T-helper 1 cell (primary cell): ENCODE measurements around the gene STK17A.
A peak's percentile ranks its signal among the peaks of the same experiment; 100 is the strongest.

Experiments
- DNase-seq, 5 donors: peaks; one replicate each; pipeline ENCODE4 v3.0.0-alpha.2; 2012 to 2020
- total RNA-seq, 4 donors: gene quantifications; one replicate each; lab custom pipeline; 2026; lab: John Stamatoyannopoulos, UW

Gene STK17A
- total RNA-seq: 173 to 614 (median 218) reads per million in 4 donors

- peak; percentile 88 to 94 (median 91) for DNase-seq
These were observed at the start of gene STK17A for GRCh38 chr7:43582503-43583423. TSS of gene STK17A (plus strand) at chr7:43583108. CDS start at chr7:43583244, 136 bp downstream.

DNA sequence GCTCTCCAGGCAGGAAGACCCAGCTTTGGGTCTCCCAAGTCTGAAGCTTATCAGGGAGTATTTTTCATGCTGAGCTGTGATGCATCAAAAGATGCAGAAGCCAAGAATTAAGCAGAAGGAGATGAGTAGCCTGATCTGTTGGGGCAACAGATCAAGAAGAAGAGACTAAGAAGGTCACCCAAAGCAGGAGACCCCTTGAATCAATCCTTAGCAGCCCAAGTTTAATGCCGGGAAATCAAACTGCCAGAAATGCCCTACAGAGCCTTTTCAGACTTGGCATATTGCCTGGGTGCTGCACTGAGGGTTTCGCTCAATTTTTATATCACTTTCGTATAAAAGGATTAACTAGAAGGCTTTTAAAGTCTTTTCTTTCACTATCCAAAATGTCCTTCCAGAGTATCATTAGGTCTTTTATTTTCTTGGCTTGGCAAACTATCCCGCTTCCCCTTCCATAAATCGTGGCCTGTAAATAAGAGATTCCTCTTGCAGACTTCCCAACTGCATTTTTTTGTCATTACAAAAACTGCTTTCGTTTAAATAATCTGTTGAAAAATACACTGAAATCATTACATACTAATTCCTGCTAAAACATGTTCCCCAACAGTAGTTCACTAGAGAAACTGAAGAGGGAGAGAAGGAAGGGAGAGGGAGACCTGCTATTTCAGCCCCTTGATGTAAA, 49.0 kb upstream of the STK17A start:
- no peak for DNase-seq

GRCh38 chr7:43535031-43535451, 47.9 kb upstream of the STK17A start:
- no peak for DNase-seq

- no peak for DNase-seq
These were observed 46.9 kb upstream of the STK17A start for GRCh38 chr7:43535810-43536585.

DNA sequence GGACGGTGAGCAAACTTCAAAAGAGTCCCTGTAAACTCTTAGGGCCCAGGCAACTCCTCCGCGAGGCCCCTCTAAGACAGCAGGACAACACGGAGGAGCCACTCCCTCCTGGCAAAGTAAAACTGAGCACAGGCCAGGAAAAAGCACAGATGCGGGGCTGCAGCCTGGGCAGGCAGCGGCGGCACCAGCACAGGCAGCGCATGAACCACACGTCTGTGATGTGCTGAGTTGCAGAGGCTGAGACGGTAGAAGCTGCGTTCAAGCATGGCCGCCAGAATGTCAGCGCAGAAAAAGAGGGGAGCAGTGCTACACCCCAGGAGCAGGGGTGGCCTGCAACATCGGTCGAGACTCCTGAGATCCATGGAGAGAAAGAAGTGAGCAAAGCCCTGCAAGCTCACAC, 46.1 kb upstream of the STK17A start:
- no peak for DNase-seq

GRCh38 chr7:43537765-43538403, 45.0 kb upstream of the STK17A start:
- no peak for DNase-seq

GRCh38 chr7:43538404-43538771, 44.5 kb upstream of the STK17A start:
- DNase-seq: no peak

- DNase-seq: no peak
These were observed 42.4 kb upstream of the STK17A start for GRCh38 chr7:43540471-43540870.

- DNase-seq: no peak
These were observed 40.2 kb upstream of the STK17A start for GRCh38 chr7:43542716-43543115.

DNA sequence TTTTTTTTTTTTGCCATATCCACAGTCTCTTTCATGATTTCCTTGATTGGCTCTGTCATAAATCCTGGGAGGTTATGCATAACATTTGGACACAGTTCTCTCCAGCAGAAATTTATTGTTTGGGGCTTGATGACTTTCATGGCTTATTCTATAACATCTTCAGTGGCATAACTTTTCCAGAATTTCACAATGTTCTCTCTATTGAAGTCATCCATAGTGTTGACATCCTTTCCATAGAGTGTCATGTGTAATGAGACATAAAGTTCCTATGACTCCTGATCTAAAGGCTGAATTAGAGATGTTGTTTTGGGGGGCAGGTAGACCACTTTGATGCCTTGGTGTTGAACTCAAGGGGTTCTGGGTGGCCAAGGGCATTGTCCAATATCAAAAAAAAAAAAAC, 36.7 kb upstream of the STK17A start:
- DNase-seq: no peak

GRCh38 chr7:43550427-43550826, 32.5 kb upstream of the STK17A start:
- no peak for DNase-seq

- no peak for DNase-seq
These were observed 30.8 kb upstream of the STK17A start for GRCh38 chr7:43552122-43552521.

DNA sequence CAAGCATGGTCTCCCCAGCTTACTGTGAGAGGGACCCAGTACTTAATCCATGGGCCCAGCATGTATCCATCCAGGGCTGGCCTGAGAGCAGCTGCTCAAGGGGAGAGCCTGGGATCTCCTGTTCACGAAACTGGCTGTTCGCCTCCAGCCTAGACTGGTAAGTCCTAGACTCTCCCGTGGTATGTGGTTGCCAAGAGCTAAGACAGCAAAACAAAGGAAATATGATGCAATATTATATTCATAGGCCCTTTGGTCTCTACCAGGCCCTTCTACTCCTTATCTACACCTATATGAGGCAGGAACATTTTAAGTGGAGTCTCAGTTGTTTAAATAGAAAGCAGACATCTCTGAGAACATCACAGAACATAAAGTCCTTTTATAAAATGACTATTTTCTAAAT, 28.9 kb upstream of the STK17A start:
- peak in 1 of 5 donors; percentile 39 for DNase-seq

GRCh38 chr7:43554423-43554822, 28.5 kb upstream of the STK17A start:
- peak in 1 of 5 donors; percentile 12 for DNase-seq

DNA sequence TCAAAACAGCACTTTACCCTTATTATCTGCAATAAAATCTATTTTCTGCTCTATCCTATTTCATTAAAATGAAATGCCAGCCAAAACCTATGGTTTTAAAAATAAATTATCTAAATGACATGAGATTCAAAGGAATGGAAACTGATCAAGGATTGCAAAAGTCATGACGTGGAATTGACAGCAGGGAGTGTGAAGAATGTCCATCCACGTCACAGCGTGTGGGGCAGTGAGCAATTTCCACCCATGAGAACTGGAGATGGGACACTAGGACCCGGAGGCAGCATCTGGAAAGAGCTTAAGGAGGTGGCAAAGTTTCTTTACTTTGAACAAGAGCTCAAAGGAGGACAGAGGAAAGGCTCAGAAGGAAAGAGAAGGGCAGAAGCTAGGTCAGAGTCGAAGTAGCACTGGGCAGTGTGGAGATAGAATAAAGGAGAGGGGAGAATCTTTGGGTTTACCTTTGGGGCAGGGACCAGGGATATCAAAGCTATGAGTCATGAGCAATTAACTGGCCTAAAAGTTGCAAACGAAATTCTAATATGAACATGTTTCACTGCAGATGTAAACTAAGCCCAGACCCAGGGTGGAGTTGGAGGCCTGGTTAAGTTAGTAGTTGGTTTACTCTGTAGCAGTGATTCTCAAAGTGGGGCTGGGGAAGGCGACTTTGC, 24.9 kb upstream of the STK17A start:
- DNase-seq: no peak

DNA sequence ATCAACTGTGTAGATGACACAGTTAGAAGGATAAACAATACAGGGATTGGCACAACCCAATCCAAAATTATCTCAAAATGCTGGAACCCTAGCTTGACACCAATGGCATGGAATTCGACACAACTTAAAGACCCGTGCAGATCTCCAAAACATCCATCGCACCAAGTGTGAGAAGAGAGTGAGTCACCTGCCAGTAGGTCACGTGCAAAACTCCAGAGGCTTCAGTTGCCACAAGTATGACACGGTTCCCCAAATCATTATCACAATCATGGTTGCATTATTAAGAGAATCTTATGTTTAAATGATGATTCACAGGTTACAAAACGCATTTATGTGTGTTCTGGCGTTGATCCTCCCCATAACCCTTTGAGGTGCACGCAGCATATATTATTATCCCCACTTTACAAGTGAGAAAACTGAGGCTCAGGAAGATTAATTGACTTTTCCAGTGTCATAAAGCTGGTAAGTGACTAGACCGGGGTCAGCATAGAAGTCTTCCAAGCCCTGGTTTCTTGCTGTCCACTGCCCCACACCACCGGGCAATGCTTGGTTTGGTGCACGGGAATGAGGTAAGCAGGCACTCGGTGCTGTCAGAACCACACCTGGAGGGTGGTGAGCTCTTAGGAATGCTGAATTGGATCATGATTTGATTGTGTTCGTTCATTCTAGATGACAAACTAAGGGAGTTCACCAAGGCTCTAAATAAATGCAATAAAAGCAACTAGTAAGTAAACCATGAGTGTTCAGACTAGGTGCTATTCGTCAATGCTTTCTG, 23.6 kb upstream of the STK17A start:
- no peak for DNase-seq

GRCh38 chr7:43559946-43560335, 23.0 kb upstream of the STK17A start:
- no peak for DNase-seq

DNA sequence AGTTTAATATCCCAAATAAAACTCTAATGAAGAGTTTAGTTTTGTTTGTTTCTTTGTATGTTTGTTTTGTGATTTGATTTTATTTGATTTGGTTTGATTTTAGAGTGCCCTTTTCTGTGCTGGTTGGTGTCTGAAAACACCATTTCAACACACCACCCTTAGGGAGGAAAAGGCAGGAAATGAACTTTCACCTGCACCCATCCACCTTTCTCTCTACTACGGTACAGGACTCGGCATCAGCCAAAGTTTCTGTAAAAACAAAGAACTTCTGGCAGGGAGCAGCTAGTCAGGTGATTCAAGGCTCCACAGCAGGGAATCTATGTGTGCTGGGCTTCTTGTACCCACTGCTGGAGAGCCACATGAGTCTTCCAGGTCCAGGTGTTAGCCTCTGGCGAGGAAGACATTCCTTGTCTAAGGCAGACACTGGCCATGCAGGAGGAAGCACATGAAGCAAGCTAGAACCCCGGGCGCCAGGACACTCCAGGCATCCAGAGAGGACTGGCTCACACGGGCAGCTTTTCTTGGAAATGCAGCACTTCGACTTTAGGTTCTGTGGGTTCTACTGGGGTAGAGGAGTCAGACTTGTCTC, 22.1 kb upstream of the STK17A start:
- no peak for DNase-seq

DNA sequence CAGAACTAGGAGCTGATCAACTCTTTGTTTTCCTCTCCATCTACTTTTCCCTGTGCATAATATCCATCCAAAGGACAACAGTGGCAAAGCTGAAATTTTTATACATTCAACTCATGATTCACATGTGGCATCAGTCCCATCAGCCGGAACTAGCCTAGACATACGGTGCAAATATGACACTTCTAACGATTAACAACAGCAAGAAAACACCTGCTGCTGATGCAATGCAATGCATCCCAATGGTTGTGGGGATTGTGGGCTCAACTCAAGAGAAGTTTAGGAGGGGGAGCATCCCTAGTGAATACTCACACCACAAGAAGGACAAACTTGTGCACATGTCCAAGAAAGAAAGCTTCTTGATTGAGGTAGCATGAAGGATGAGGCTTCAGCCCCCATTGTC, 20.5 kb upstream of the STK17A start:
- DNase-seq: no peak

DNA sequence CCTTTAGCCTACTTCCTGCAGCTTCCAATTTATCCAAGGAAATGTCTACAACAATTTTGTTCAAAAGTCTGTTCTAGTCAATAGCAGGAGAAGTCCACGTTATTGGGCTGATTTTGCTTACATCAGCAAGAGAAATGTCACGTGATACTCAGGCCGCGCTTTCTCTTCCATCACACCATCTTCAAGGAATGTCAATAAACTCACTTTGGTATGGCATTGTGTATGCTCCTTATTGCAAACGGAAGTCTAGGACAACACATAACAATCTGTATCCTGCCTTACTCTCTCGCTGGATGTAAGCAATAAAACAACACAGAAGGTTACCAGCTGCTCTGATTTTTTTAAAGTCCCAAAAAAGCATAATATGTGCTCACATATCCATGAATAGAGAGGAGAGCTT, 17.1 kb upstream of the STK17A start:
- DNase-seq: no peak

DNA sequence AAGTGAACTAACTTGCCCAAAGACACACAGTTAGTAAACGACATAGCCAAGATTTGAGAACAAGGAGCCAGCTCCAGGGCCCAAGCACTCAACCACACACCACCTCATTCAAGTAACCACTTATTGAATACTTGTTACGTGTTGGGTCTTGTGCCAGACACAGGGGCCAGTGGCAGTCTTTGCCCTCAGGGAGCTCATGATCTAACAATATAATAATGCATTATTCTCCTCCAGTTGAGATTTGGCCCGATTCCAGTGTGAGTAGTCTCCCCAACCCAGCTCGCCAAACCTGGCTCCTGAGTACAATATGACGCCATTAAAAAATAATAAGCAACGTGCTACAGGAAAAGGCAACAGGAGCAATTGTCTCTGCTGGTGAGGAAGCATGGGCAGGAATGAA, 14.4 kb upstream of the STK17A start:
- no peak for DNase-seq
